GM18526 (cell line): Measurements from ENCODE around the gene RAMAC.
A peak's percentile ranks its signal among the peaks of the same experiment; 100 is the strongest.

Experiments used
- POLR2A ChIP-seq: IDR thresholded peaks from 3 replicates; pipeline ENCODE4 v1.6.1; 2011; ENCODE audit not compliant: insufficient read length; ENCODE audit errors: extremely low read depth

Gene RAMAC

GRCh38 chr15:82985688-82986441 is at the start of gene RAMAC:
TSS of gene RAMAC (plus strand) at chr15:82986210. CDS start at chr15:82989019, 2,809 bp downstream.
- peak; percentile 70 for TF ChIP-seq POLR2A

DNA sequence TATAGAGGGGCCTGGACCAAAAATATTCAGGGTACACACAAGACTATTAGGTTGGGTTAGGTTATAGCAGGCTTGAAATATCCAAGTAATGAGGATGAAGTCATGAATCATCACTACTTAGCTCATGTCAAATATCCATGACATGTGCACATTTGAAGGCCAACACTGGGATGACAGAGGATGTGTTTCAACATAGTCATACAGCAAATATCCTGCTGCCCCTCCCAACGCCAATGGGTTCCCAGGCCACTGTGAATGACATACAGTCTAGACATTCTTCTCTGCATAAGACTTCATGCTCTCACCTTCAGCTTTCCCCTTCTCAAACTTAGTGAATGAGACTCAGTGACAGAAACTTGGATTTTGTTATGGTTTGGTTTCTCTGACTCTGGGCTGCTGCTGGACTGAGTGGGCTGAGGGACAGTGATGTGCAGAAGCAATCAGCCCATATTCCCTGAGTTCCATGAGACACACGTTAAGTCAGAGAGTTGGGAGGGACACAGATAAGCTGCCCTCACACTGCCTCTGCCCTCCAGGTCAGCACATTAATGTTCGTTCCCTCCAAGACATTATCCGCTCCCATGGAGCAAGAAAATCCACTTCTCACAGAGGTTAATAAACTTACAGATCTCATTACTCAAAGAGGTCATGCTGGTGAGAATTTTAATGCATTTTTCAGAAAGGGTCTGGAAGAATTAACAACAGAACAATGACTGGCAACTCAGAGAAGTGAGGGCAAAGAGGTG is 48.9 kb upstream of the RAMAC start:
- no peak for TF ChIP-seq POLR2A

DNA sequence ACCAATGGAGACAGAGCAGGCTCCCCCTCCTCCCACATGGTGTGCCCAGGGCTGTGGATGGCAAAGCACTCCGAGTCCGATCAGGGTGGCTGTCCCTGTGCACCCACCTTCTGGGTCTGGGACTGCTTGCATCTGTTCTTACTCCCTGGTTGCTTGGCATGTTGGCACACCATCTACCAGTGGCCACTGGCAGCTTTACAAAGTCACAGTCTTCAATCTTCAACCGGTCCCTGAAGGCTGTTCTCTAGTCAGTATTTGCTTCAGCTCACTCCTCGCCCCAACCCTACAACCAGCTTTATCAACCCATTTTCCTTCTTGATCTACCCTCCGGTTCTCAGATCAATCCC is 48.3 kb upstream of the RAMAC start:
- no peak for TF ChIP-seq POLR2A

DNA sequence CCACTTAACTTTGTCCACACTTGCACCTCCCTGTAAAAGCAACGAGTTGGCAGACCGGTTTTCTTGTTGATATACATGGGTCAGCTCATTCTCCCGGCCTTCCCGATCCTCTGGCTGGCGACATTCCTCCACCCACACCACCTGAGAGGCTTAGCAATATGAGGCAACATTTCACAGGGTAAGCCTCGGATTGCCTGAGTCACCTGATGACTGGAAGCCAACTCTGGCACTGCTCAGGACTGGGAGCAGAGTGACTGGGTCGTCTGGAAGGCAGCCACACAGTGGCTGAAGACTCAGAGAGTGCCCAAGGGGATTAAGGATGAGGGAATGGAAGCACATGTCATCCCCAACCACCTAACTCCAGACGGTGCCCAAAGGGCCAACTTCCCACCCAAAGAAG is 43.3 kb upstream of the RAMAC start:
- TF ChIP-seq POLR2A: no peak

DNA sequence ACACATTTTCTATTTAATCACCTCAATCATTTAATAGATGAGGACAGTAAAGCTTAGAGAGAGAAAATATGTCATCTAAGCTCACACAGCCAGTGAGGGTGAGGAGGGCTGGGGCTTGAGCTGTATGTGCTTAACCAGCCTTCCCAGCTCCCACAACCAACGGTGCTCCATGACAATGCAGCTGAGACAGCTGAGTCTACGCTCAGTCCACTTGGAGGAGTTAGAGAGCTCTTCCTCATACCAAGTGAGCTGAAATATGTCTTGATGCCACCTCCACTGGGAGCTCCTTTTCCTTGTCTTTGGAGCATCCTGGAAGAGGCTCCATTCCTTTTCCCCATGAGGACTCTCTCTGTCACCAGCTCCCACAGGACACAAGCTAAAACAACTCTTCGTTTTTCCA is 42.8 kb upstream of the RAMAC start:
- TF ChIP-seq POLR2A: no peak

GRCh38 chr15:82944056-82944455 is 42.0 kb upstream of the RAMAC start:
- TF ChIP-seq POLR2A: no peak

- no peak for TF ChIP-seq POLR2A
Observed at GRCh38 chr15:82944821-82945220, 41.2 kb upstream of the RAMAC start.

DNA sequence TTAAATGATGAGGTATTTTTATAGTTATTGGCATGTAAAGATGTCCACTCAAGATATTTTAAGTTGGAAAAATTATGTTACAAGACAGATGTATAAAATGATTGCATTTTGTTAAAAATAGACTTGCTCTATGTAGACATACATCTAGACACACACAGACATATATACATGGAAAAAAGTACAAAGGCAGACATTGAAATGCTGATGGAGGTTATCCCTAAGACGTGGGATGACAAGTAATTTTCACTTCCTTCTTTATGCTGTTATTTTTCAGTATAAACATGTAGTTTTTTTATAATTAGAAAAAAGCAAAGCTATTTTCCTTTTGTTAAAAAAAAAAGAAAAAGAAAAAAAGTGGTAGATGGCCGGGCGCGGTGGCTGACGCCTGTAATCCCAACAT is 40.7 kb upstream of the RAMAC start:
- TF ChIP-seq POLR2A: no peak

DNA sequence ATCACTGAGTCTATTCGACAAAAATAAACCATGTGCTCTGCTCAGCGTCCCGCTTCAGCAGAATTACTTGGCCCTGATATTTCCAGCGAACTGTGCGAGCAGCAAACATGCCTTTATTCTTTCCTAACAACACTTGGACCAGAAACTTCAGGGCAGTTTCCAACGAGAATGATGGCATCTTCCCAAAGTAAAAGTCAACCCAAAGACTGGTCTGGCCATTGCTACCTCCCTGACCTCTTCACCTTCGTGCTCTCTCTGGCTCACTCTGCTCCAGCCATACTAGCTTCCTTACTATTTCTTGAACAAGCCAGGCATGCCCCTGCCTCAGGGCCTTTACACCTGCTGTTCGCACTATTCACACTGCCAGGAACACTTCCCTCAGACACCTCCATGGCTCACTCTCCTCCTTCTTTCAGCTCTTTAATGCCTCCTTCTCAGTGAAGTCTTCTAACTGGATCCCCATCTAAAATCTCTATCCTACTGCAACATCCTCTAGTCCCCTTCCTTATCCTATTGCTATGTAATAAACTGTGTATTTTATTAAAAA is 39.8 kb upstream of the RAMAC start:
- TF ChIP-seq POLR2A: no peak

GRCh38 chr15:82950295-82950694 is 35.7 kb upstream of the RAMAC start:
- TF ChIP-seq POLR2A: no peak

DNA sequence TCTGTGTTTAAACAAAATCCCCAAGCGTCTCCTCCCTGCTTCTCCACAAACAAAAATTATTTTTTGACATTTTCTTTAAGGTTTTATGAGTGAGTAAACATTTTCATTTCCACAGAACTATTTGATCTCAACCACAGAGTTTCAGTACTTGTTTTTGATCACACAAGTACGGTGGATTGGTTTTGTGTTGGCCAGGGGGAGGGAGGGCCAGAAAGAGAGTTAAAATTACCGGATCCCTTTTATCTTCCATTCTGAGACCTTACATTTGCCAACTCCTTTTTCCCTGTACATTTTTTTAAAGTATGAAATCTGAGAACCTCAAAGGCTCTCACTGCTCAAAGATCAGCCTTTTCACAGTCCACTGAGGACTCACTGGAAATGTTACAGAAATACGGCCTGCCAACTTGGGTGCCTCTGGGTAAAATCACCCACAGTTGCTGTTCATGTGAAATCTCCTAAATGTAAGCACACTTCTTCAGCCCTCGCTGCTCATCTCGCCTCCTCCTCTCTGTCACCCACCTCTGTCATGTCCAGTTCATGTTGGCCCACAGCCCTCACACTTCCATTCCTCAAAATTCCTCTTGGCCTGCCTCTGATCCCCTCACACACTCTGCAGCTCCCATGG is 35.2 kb upstream of the RAMAC start:
- no peak for TF ChIP-seq POLR2A

DNA sequence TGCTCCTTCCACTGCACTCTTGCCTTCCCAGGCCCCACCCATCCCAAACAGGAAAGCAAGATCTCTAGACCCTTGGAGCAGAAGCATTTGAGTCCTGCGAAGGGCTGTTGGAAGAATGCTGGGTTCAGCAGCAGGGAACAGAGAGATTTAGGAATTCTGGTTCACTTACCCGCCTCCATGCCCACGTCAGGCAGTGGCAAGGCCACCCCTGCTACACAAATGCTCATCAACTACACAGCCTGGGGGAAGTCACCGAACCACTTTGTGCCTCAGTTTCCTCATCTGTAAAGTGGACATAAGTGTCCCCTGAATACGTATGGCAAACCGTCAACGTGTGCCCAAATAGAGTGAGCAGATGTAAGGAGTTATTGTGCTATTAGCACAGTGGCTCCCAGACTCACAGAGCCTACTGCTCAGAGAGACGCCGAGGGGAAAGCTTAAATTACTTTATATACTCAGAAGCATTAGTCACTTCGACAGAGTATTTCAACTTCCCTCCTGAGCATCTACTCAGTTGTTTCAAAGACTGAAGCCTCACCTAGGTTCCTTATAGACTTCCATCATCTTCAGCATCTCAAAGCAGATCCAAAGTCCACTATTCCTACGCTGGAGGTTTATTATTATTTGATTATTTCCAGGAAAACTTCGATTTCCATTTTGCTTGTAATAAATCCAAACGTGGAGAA is 34.4 kb upstream of the RAMAC start:
- no peak for TF ChIP-seq POLR2A

- TF ChIP-seq POLR2A: no peak
Observed at GRCh38 chr15:82952158-82953081, 33.6 kb upstream of the RAMAC start, which contains the start of gene HOMER2. TSS of gene HOMER2 (minus strand) at chr15:82952720. CDS start at chr15:82952535, 185 bp downstream.

GRCh38 chr15:82958638-82959037 is 27.4 kb upstream of the RAMAC start:
- no peak for TF ChIP-seq POLR2A
